ENCODE results near the gene SGMS1.
A peak's percentile ranks its signal among the peaks of the same experiment; 100 is the strongest.
"Not testable (repeated sequence)": the region's sequence is repeated elsewhere in the genome, so short reads cannot be mapped to it uniquely, and the experiment has no call there.

SGMS1 gene

GRCh38 chr10:50369931-50370330 is 253.8 kb downstream of the SGMS1 start:
- DNase-seq (ENCODE audit: low spot score) = no peak

DNA sequence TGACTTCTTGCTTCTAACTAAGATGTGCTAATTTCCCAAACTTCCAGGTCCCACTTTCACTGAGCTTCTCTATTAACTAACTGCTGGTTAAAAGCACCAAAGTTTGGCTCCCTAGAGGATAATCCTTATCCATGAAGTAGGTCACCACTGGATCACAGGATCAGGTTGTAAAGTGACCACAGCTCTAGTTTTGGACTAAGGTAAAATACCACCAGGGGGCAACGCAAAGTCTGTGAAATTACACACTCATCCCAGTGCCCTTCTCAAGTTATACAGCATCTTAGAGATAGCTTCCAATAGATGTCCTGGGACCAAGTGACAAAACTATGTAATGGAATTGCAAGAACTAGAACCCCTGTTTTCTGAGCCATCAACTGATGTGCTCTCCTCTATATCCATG is 256.0 kb downstream of the SGMS1 start:
- DNase-seq (ENCODE audit: low spot score) = peak; percentile 36

- DNase-seq (ENCODE audit: low spot score) = not testable (repeated sequence)
Observed at GRCh38 chr10:50366421-50366820, 257.3 kb downstream of the SGMS1 start.

DNA sequence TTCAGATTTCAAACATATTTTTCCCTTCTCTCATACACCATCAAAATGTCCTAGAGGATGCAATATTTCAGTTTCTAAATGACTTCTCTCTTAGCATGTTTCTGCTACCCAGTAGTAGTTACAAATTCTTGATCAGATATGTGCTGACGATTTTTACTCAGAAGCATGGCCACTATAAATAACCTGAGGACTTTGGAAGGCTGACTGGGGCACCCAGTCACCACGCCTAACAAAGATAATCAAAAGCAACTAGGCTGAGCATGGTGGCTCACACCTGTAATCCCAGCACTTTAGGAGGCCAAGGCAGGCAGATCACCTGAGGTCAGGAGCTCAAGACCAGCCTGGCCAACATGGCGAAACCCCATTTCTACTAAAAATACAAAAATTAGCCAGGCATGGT is 259.0 kb downstream of the SGMS1 start:
- DNase-seq (ENCODE audit: low spot score) = not testable (repeated sequence)

GRCh38 chr10:50362547-50363125 is 261.1 kb downstream of the SGMS1 start:
- no peak for DNase-seq (ENCODE audit: low spot score)

- DNase-seq (ENCODE audit: low spot score) = no peak
Observed at GRCh38 chr10:50361946-50362345, 261.8 kb downstream of the SGMS1 start.

- peak; percentile 35 for DNase-seq (ENCODE audit: low spot score)
Observed at GRCh38 chr10:50360077-50360850, 263.5 kb downstream of the SGMS1 start.

DNA sequence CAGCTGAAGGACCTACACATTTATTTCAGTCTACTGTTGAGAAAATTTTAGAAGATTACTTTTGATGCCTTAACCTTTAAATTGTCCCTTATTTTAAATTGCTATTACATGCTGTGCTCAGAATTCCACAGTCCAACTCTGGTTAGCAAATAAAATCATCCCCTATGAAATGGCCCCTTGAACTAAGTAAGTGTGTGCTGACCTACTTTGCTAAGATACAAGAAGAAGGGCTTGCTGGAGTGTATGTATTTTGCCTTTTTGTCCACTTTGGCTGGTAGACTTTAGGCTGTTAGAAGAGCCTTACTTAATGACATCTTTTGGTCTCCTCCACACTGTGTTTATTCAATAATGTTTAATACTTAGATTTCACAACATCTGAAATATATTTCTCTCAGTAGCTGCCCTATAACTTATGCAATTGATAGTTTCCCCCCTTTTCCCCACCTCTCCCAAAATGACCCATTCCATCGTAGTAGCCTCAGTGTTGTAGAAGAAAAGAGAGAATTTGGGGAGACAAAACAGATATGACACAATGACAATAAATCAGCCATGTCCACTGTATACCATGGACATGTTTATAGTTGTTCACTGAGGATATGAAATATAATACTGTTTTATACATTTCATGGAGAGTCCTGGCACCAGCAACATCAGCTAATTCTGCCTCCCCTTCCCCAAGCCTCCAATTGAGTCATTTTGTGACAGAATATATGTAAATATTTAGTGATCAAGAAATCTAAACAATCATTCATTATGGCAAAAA is 264.6 kb downstream of the SGMS1 start:
- DNase-seq (ENCODE audit: low spot score) = no peak

DNA sequence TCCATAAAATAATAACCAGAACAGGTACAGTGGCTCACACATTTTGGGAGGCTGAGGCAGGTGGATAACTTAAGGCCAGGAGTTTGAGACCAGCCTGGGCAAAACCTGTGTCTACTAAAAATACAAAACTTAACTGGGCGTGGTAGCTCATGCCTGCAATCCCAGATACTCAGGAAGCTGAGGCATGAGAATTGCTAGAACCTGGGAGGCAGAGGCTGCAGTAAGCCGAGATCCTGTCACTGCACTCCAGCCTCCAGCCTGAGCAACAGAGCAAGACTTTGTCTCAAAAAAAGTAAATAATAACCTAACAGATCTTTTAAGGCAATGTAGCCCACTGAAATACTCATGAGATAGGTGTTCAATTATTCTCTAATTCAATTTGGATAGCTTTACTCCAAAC is 265.3 kb downstream of the SGMS1 start:
- DNase-seq (ENCODE audit: low spot score) = no peak

- not testable (repeated sequence) for DNase-seq (ENCODE audit: low spot score)
Observed at GRCh38 chr10:50356481-50356832, 267.3 kb downstream of the SGMS1 start.

DNA sequence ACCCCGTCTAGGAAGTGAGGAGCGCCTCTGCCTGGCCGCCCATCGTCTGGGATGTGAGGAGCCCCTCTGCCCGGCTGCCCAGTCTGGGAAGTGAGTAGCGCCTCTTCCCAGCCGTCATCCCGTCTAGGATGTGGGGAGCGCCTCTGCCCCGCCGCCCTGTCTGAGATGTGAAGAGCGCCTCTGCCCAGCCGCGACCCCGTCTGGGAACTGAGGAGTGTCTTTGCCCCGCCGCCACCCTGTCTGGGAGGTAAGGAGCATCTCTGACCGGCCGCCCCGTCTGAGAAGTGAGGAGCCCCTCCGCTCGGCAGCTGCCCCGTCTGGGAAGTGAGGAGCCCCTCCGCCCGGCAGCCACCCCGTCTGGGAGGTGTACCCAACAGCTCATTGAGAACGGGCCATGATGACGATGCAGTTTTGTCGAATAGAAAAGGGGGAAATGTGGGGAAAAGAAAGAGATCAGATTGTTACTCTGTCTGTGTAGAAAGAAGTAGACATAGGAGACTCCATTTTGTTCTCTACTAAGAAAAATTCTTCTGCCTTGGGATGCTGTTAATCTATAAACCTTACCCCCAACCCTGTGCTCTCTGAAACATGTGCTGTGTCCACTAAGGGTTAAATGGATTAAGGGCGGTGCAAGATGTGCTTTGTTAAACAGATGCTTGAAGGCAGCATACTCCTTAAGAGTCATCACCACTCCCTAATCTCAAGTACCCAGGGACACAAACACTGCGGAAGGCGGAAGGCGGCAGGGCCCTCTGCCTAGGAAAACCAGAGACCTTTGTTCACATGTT is 267.9 kb downstream of the SGMS1 start:
- DNase-seq (ENCODE audit: low spot score) = not testable (repeated sequence)

DNA sequence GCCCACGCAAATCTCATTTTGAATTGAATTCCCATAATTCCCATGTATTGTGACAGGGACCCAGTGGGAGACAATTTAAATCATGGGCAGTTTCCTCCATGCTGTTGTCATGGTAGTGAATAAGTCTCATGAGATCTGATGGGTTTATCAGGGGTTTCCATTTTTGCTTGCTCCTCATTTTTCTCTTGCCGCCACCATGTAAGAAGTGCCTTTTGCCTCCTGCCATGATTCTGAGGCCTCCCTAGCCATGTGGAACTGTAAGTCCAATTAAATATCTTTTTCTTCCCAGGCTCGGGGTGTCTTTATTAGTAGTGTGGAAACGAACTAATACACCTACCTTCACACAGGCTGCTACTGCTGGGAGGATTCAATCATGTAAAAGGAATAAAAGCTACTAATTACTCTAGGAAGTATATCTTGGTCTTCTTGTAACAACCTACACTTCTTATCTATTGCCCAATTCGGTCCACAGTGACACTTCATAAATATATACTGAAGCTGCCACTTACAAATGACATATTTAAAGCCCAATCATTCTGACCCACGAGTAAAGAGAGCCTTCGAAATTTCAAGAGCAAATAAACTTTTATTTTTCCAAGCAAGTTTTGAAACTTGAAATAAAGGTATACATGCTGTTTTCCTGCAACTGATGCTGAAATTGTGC is 272.1 kb downstream of the SGMS1 start:
- no peak for DNase-seq (ENCODE audit: low spot score)

DNA sequence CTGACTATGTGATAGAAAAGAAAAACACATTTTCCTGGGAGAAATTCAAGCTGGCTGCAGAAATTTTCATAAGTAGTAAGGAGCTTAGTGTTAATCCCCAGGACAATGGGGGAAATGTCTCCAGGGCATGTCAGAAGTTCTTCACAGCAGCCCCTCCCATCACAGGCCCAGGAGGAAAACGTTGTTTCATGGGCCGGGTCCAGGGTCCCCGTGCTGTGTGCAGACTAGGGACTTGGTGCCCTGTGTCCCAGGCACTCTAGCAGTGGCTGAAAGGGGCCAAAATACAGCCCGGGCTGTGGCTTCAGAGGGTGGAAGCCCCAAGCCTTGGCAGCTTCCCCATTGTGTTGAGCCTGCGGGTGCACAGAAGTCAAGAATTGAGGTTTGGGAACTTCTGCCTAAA is 273.4 kb downstream of the SGMS1 start:
- no peak for DNase-seq (ENCODE audit: low spot score)

DNA sequence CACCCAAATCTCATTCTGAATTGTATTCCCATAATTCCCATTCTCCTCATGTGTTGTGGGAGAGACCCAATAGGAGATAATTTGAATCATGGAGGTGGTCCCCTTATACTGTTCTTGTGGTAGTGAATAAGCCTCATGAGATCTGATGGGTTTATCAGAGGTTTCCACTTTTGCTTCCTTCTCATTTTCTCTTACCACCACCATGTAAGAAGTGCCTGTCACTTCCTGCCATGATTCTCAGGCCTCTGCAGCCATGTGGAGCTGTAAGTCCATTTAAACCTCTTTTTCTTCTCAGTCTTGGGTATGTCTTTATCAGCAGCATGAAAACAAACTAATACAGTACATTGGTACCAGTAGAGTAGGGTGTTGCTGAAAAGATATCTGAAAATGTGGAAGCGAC is 274.2 kb downstream of the SGMS1 start:
- no peak for DNase-seq (ENCODE audit: low spot score)

- peak; percentile 9 for DNase-seq (ENCODE audit: low spot score)
Observed at GRCh38 chr10:50347394-50347802, 276.4 kb downstream of the SGMS1 start.

DNA sequence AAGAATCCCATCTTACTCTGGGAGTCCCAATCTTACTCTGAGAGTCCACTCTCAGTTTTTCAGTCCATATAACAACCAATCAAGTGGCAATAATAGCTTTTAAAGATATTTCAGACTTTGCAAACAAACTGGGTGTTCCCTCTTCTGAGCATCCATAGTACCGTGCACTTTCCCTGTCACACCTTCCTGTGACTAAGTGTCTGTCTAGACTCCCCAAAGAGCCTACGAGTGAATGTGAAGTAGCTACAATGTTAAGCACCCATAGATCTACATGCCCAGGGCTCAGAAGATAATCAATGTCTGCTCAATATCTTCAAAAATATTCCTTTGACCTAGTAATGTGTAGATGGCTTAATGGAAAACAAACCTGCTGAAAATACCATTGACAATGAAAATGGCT is 276.8 kb downstream of the SGMS1 start:
- DNase-seq (ENCODE audit: low spot score) = no peak

- DNase-seq (ENCODE audit: low spot score) = no peak
Observed at GRCh38 chr10:50345545-50345944, 278.2 kb downstream of the SGMS1 start.

- DNase-seq (ENCODE audit: low spot score) = no peak
Observed at GRCh38 chr10:50343702-50344331, 279.9 kb downstream of the SGMS1 start.

GRCh38 chr10:50341987-50342386 is 281.8 kb downstream of the SGMS1 start:
- no peak for DNase-seq (ENCODE audit: low spot score)

- no peak for DNase-seq (ENCODE audit: low spot score)
Observed at GRCh38 chr10:50336140-50336539, 287.6 kb downstream of the SGMS1 start.

DNA sequence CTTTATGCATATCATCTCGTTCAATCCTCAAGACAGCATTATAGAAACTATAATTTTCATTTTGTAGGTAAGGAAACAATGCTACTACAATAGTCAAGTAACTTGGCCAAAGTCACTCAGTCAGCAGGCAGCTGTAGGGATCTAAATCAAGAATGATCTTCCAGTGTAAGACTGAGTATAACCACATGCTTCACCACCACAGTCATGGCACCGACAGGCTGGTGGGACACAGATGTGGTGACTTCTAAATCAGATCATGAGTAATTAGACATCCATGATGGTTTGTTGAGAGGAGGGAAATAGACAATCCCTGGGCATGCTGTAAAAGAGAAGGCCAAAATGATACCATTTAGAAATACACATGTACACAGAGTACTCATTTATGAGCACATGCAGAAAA is 288.4 kb downstream of the SGMS1 start:
- no peak for DNase-seq (ENCODE audit: low spot score)
